ENCODE data around the gene CNTN5.

- TF ChIP-seq CTCF (conservative IDR thresholded peaks at IDR 0.05 in 1 of 2, IDR thresholded peaks at IDR 0.05 in 1 of 2; ENCODE audit: low read depth in 1 of 2, low read length in 2 of 2) (no peak), EZH2 (IDR thresholded peaks at IDR 0.05; ENCODE audit: low read length, missing control alignments) (no peak)
Measured at GRCh38 chr11:99988471-99988837, 967.7 kb downstream of the CNTN5 start.
